GM21723 (cell line): ENCODE results near the gene HOXB3.

Source experiments
- ATAC-seq: cut with Tn5 transposase; IDR thresholded peaks from one replicate; pipeline ENCODE4 v1.9.1; 2021; ENCODE audit warnings: mild to moderate bottlenecking, moderate library complexity; ENCODE audit not compliant: unreplicated experiment

Gene HOXB3

GRCh38 chr17:48559122-48559839 lies 30.8 kb downstream of the HOXB3 start:
- no peak for ATAC-seq

- ATAC-seq = no peak
These were observed 31.3 kb downstream of the HOXB3 start for GRCh38 chr17:48558831-48559121.

GRCh38 chr17:48558057-48558830 lies 31.8 kb downstream of the HOXB3 start:
- no peak for ATAC-seq

- no peak for ATAC-seq
These were observed 33.3 kb downstream of the HOXB3 start for GRCh38 chr17:48556576-48557401.

- no peak for ATAC-seq
These were observed 33.8 kb downstream of the HOXB3 start for GRCh38 chr17:48556229-48556575.

- no peak for ATAC-seq
These were observed 34.5 kb downstream of the HOXB3 start for GRCh38 chr17:48555258-48556228.

- no peak for ATAC-seq
These were observed 35.4 kb downstream of the HOXB3 start for GRCh38 chr17:48554412-48555257.

- ATAC-seq = no peak
These were observed 36.2 kb downstream of the HOXB3 start for GRCh38 chr17:48553826-48554225.

GRCh38 chr17:48553190-48553547 lies 36.9 kb downstream of the HOXB3 start:
- ATAC-seq = no peak

- ATAC-seq = no peak
These were observed 37.4 kb downstream of the HOXB3 start for GRCh38 chr17:48552466-48553189.

- no peak for ATAC-seq
These were observed 38.2 kb downstream of the HOXB3 start for GRCh38 chr17:48551596-48552465.

- no peak for ATAC-seq
These were observed 38.9 kb downstream of the HOXB3 start for GRCh38 chr17:48551214-48551555.

- ATAC-seq = no peak
These were observed 39.4 kb downstream of the HOXB3 start for GRCh38 chr17:48550502-48551213.

- ATAC-seq = no peak
These were observed 40.0 kb downstream of the HOXB3 start for GRCh38 chr17:48549914-48550501.

GRCh38 chr17:48549281-48549630 lies 40.8 kb downstream of the HOXB3 start:
- no peak for ATAC-seq

GRCh38 chr17:48548523-48549280 lies 41.3 kb downstream of the HOXB3 start:
- ATAC-seq = no peak
